GM10847 (cell line): ENCODE data around the gene DYNC2H1.

Experiments
- POLR2A ChIP-seq: IDR thresholded peaks from 2 replicates; pipeline ENCODE4 v1.6.1; 2011; ENCODE audit not compliant: insufficient read length; ENCODE audit errors: extremely low read depth

Gene DYNC2H1

DNA sequence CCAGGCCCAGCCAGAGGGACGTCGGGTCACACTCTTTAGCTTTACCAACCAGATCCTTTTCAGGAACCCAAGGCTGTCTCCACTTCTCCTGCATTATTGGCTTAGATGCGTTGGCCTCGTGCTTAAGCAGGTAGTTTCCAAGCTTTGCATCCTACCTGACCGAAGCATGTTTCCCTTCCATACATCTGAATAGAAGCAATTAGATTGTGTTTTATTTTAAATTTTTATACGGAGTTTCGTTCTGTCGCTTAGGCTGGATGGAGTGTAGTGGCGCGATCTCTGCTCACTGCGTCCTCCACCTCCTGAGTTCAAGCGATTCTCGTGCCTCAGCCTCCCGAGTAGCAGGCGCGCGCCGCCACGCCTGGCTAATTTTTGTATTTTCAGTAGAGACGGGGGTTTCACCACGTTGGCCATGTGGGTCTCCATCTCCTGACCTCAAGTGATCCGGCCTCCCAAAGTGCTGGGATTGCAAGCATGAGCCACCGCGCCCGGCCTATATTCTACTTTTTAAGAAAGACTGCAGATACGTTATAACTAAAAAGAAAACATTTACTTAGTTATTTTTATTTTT is 677 bp downstream of the DYNC2H1 start:
- TF ChIP-seq POLR2A = no peak

GRCh38 chr11:103110391-103110790 is 1.2 kb downstream of the DYNC2H1 start:
- TF ChIP-seq POLR2A = no peak

GRCh38 chr11:103111400-103111799 is 2.2 kb downstream of the DYNC2H1 start:
- no peak for TF ChIP-seq POLR2A

DNA sequence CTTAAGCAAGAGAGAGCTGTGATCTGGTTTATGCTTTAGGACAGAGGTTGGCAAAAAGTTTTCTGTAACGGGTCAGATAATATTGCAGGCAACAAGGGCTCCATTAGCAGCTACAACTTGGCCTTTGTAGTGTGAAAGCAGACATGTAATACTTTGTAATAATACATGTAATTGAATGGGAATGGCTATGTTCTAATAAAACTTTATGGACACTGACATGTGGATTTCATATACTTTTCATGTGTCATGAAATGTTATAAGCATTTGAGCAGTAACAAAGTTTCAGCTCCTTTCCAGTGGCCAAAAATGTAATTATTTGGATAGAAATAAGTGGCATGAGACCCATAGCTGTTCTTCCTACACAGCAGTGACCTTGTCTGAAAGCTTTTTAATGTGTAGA is 3.1 kb downstream of the DYNC2H1 start:
- TF ChIP-seq POLR2A = no peak

DNA sequence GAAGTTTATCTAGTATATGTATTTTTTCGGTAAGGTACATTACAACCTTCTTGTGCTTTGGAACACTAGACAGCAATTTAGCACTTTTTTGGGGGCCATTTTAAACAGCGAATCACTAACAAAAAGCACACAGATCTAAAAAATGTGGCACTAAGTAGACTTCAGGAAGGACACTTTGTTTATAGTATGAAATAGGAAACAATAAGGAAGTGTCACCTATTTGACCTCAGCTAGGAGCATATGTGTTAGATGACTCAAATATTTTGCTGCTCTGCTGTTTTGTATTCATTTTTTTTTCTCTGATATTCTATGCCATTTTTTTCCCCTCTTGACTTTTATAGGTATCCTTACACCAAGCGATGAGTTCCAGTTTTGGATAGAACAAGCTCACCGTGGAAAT is 5.6 kb downstream of the DYNC2H1 start:
- TF ChIP-seq POLR2A = no peak

GRCh38 chr11:103125462-103125861 is 16.2 kb downstream of the DYNC2H1 start:
- TF ChIP-seq POLR2A = no peak

DNA sequence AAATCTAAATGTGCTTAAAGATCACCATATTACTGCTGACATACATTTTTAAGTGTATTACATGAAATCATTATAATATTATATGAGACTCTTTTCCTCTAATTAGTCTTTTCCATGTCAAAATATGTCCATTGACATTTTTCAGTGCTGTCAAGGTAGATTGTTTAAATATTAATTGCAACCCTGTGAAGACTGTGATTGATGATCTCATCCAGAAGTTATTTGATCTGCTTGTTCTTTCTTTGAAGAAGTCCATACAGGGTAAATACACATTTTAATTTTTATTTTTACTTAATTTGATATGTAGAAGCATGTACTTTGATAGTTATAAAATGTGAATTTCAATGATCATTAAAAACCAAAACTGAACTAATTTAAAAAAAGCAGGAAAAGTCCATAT is 38.4 kb downstream of the DYNC2H1 start:
- TF ChIP-seq POLR2A = no peak

DNA sequence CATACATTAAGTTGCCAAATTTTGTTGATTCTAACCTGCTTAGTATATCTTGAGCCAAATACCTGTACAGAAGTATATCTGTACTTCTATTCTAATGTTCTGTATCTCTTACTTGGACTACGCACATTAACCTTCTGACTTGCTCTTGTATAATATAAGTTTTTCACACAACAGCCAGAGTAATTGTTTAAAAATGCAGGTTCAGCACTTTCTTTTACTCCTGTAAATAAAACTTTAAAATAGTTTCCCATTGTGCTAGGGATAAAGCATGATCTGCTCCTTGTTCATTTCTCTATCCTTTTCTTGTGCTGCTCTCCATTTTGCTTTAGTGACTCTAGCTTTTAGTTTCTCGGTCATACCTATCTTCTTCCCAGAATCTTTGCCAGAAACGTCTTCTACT is 48.3 kb downstream of the DYNC2H1 start:
- TF ChIP-seq POLR2A = no peak

DNA sequence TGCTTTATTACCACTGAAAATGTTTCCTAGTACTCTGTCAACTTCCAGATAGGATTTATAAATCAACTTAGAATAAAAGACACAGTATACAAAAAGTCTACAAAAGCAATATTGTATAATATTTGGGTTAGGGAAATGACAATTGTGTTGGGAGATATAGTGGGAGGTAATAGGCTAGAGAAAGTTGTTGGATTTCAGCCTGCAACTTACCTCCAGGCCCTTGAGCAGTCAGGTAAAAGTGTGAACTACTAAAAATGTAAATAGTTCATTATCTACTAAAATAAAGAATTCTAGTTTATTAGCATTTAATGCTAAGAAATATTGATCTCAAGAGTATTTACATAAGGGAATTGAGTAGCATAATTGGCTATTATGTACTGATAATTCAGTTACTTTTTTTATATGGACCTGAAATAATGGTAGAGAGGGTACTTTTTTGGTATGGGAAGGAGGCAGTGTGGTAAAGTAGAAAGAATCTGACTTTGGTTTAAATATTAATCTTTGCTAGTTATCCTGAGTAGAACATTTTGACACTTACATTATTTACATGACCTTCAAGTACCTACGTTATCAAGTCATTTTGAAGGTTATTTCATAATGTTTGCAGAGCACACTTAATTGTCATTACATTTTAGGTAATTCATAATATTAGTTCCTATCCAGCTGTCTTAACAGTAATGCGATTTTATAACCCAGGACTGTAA is 55.0 kb downstream of the DYNC2H1 start:
- no peak for TF ChIP-seq POLR2A

DNA sequence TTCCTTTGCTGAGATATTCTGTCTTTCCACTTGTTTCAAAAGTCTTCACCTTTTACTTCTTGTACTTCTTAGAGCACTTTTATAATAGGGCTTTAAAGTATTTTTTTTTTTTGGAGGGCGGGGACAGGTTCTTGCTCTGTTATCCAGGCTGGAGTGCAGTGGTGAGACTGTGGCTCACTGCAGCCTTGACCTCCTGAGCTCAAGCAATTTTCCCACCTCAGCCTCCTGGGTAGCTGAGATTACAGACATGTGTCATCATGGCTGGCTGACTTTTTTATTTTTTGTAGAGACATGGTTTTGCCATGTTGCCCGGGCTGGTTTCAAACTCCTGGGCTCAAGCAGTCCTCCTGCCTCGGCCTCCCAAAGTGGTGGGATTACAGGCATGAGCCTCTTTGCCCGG is 57.9 kb downstream of the DYNC2H1 start:
- no peak for TF ChIP-seq POLR2A

GRCh38 chr11:103170865-103171264 is 61.6 kb downstream of the DYNC2H1 start:
- TF ChIP-seq POLR2A = no peak

DNA sequence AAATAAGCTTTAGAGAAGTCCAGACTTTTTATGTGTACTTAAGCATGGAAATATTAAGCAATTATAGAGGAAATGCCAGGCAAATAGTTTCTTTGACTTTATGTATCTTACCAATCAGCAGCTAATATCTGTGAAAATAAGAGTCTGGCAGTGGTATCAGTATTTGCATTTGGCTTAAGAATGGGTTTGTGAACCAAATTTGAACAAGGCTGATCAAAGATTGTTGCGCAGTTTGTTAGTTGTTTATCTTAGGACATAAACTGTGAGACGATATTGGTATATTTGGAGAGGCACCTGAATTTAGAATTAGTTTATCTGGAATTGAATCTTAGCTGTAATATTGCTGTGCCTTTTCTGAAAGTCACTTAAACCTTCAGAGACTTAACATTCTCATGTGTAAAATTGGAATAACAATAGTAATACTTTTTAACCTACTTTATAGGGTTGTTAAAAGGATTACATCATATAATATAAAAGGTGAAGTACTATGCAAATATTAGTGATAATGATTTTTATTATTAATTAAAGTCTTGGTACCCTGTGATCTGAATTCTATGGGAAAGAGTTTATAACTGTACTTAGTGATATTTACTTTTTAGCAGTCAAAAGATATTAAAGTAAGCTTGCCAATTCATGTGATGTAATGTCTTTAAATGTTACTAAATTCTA is 66.4 kb downstream of the DYNC2H1 start:
- no peak for TF ChIP-seq POLR2A

DNA sequence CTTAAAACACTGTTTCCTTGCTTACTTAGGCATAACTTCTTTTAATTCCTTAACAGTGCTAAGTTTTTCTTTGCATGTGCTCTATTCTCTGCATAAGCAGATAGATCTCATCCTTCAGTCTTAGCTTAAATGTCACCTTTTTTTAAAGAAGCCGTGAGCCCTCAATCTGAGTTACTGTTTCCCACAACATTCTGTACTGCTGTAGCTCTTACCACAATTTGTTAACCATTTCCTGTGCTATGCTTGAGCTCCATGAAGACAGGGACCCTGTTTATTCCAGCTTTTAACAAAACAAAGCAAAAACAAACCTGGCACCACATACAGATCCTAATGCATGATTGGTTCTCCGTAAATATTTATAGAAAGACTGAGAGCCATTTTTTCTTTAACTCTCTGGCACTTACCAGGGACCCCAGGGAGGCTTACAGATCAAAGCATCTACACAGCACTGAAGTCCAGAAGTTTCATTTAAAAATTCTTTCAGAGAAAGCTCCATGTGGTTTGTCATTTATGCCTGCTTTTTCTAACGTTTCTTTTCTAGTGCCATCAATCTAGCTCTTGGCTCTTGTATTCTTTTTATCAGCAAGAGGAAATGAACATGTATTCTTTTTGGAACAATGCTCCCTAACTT is 74.9 kb downstream of the DYNC2H1 start:
- no peak for TF ChIP-seq POLR2A

- TF ChIP-seq POLR2A = no peak
Measured at GRCh38 chr11:103202048-103202651, 92.9 kb downstream of the DYNC2H1 start.

- no peak for TF ChIP-seq POLR2A
Measured at GRCh38 chr11:103210543-103210942, 101.3 kb downstream of the DYNC2H1 start.

DNA sequence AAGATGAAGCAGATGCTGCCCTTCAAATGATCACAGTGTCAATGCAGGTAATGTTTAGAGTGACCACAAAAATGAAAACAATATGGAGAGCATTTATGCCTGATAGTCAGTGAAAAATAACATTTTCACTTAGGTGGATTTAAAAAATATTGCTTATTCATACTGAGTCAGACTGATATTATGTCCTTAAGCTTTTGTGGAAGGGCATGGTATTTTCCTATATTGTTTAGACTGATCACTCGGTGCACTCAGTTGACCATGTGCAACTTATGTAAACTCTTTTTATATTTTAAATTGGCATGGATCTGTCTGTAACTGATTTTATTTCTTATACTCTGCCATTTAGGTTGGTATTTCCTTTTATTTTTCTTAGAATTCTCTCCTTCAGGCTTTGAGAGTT is 106.6 kb downstream of the DYNC2H1 start:
- TF ChIP-seq POLR2A = no peak
